MCF 10A (cell line): Measurements from ENCODE around the gene ACSL6. TPM values are rescaled to one million over a fixed set of nuclear protein-coding genes. Genes with fewer than 3 reads are reported as not detected.

Experiments
- BruUV-seq: library from RNA; stranded (reverse); fragments of 400-500 nt; replicated peaks from 2 replicates; lab custom pipeline; 2021; lab: Mats Ljungman, UMichigan
- CTCF ChIA-PET: fragments of 300-600 bp; sonication (Branson Sonifier 250); formaldehyde crosslinking; extraction: SDS; loops from one replicate; lab custom pipeline; 2021; ENCODE audit warnings: antibody characterized with exemption, inconsistent platforms; lab: Yijun Ruan, JAX
- POLR2A ChIA-PET: fragments of 300-600, 350-650 bp; sonication (Branson Sonifier 250); formaldehyde crosslinking; extraction: SDS; loops from one replicate; lab custom pipeline; 2020; ENCODE audit warnings: antibody characterized with exemption, inconsistent platforms; lab: Yijun Ruan, JAX
- DNase-seq: peaks from one replicate; pipeline ENCODE4 v3.0.0-alpha.2; 2018; ENCODE audit not compliant: unreplicated experiment
- H3K27ac Mint-ChIP-seq: one replicate; pipeline ENCODE4 v1.8.0; 2022; ENCODE audit warnings: mild to moderate bottlenecking, low read depth, mixed read lengths; ENCODE audit not compliant: unreplicated experiment
- H3K27me3 Mint-ChIP-seq: one replicate; pipeline ENCODE4 v1.8.0; 2022; ENCODE audit warnings: mixed read lengths; ENCODE audit not compliant: insufficient read depth, unreplicated experiment
- H3K36me3 Mint-ChIP-seq: one replicate; pipeline ENCODE4 v1.8.0; 2022; ENCODE audit warnings: mild to moderate bottlenecking, moderate library complexity, mixed read lengths; ENCODE audit not compliant: insufficient read depth, unreplicated experiment
- H3K4me1 Mint-ChIP-seq: one replicate; pipeline ENCODE4 v1.8.0; 2022; ENCODE audit warnings: mixed read lengths; ENCODE audit not compliant: insufficient read depth, unreplicated experiment
- H3K4me3 Mint-ChIP-seq: one replicate; pipeline ENCODE4 v1.8.0; 2022; ENCODE audit warnings: mild to moderate bottlenecking, moderate library complexity, mixed read lengths; ENCODE audit not compliant: unreplicated experiment
- H3K9me3 Mint-ChIP-seq: one replicate; pipeline ENCODE4 v1.8.0; 2022; ENCODE audit warnings: mixed read lengths; ENCODE audit not compliant: unreplicated experiment
- CTCF ChIP-seq: fragments of 200-600 bp; IDR thresholded peaks from one replicate; pipeline ENCODE4 v1.8.0; 2022; ENCODE audit warnings: antibody characterized with exemption, mild to moderate bottlenecking; ENCODE audit not compliant: unreplicated experiment
- intact Hi-C: fragments of 100-400 bp; cut with micrococcal nuclease; formaldehyde crosslinking; loops from 2 replicates; pipeline ENCODE4 v1.14.1; 2022
- total RNA-seq: library from RNA; stranded (reverse); gene quantifications from 2 replicates; pipeline ENCODE4 v1.2.3, GENCODE V29; 2022

ACSL6 gene
- total RNA-seq, 1 experiment from 2014 or later, result not detected

- DNase-seq, result no peak
- Mint-ChIP-seq H3K4me1 (no peaks in the 10 kb centered on the region), H3K9me3 (no peaks in the 10 kb centered on the region), H3K36me3 (no peaks in the 10 kb centered on the region), H3K27ac (no peak overlapping the region), H3K27me3 (peaks cover 14% of the 10 kb centered on the region), H3K4me3 (no peak overlapping the region)
- BruUV-seq, result no TSS peak
- intact Hi-C loops, result no loop called here
- ChIA-PET POLR2A (no interaction called here), CTCF (interaction anchor here (0.9 to 1.0 kb wide), 2 partner anchors 16 to 401 kb away, joined by 3 read pairs; no protein-coding TSS in a partner anchor)
- TF ChIP-seq CTCF, result no peak
These were observed 20.7 kb downstream of the ACSL6 start for GRCh38 chr5:131990716-131991115.

GRCh38 chr5:131988601-131989000, 22.9 kb downstream of the ACSL6 start:
- Mint-ChIP-seq H3K27me3 (peaks cover 14% of the 10 kb centered on the region), H3K36me3 (no peaks in the 10 kb centered on the region), H3K4me1 (no peaks in the 10 kb centered on the region), H3K4me3 (no peak overlapping the region), H3K9me3 (no peaks in the 10 kb centered on the region), H3K27ac (no peak overlapping the region)
- DNase-seq, result no peak
- no peak for TF ChIP-seq CTCF
- POLR2A ChIA-PET, result no interaction called here
- BruUV-seq, result no TSS peak
- CTCF ChIA-PET, result interaction anchor here (2.2 kb wide), 1 partner anchor 19 kb away, joined by 13 read pairs; no protein-coding TSS in a partner anchor
- intact Hi-C loops, result no loop called here

GRCh38 chr5:131987251-131987650, 24.2 kb downstream of the ACSL6 start:
- no TSS peak for BruUV-seq
- Mint-ChIP-seq H3K4me3 (no peak overlapping the region), H3K9me3 (no peaks in the 10 kb centered on the region), H3K27ac (no peak overlapping the region), H3K36me3 (no peaks in the 10 kb centered on the region), H3K4me1 (no peaks in the 10 kb centered on the region), H3K27me3 (peaks cover 10% of the 10 kb centered on the region)
- POLR2A ChIA-PET, result no interaction called here
- CTCF ChIA-PET, result interaction anchor here (2.2 kb wide), 1 partner anchor 21 kb away, joined by 13 read pairs; no protein-coding TSS in a partner anchor
- intact Hi-C loops, result no loop called here
- TF ChIP-seq CTCF, result no peak
- DNase-seq, result no peak

- no peak overlapping the region for H3K4me3 Mint-ChIP-seq
- ChIA-PET CTCF (interaction anchor here (1.0 kb wide), 1 partner anchor 158 kb away, joined by 3 read pairs; no protein-coding TSS in a partner anchor), POLR2A (no interaction called here)
- no TSS peak for BruUV-seq
- no peaks in the 10 kb centered on the region for H3K9me3 Mint-ChIP-seq
- no peak overlapping the region for H3K27ac Mint-ChIP-seq
- H3K36me3 Mint-ChIP-seq, result no peaks in the 10 kb centered on the region
- DNase-seq, result no peak
- intact Hi-C loops, result no loop called here
- H3K27me3 Mint-ChIP-seq, result peaks cover 3% of the 10 kb centered on the region
- no peaks in the 10 kb centered on the region for H3K4me1 Mint-ChIP-seq
- no peak for TF ChIP-seq CTCF
These were observed 25.1 kb downstream of the ACSL6 start for GRCh38 chr5:131986161-131986912.
